ENCODE results near the gene PAX7.
A peak's percentile ranks its signal among the peaks of the same experiment; 100 is the strongest.

PAX7 gene

GRCh38 chr1:18652791-18653190, 22.1 kb downstream of the PAX7 start:
- DNase-seq (ENCODE audit: low read depth, low spot score), result peak; percentile 67
- H3K4me3 ChIP-seq (ENCODE audit: low read length), result 0 out of 2 replicates have a peak overlapping the region, but pooled peaks have one; percentile 25

- H3K4me3 ChIP-seq (ENCODE audit: low read length), result peak overlapping the region; percentile 25
- peak; percentile 91 for DNase-seq (ENCODE audit: low read depth, low spot score)
Observed at GRCh38 chr1:18653367-18653766, 22.7 kb downstream of the PAX7 start.

GRCh38 chr1:18653916-18654315, 23.3 kb downstream of the PAX7 start:
- DNase-seq (ENCODE audit: low read depth, low spot score), result no peak
- H3K4me3 ChIP-seq (ENCODE audit: low read length), result peak overlapping the region; percentile 13

GRCh38 chr1:18654599-18654998, 24.0 kb downstream of the PAX7 start:
- no peak overlapping the region for H3K4me3 ChIP-seq (ENCODE audit: low read length)
- DNase-seq (ENCODE audit: low read depth, low spot score), result no peak

GRCh38 chr1:18657506-18658201, 27.0 kb downstream of the PAX7 start:
- no peak overlapping the region for H3K4me3 ChIP-seq (ENCODE audit: low read length)
- no peak for DNase-seq (ENCODE audit: low read depth, low spot score)

- H3K4me3 ChIP-seq (ENCODE audit: low read length), result no peak overlapping the region
- DNase-seq (ENCODE audit: low read depth, low spot score), result no peak
Observed at GRCh38 chr1:18658831-18659230, 28.2 kb downstream of the PAX7 start.

GRCh38 chr1:18661404-18662285, 31.0 kb downstream of the PAX7 start:
- no peak overlapping the region for H3K4me3 ChIP-seq (ENCODE audit: low read length)
- DNase-seq (ENCODE audit: low read depth, low spot score), result no peak

- no peak for DNase-seq (ENCODE audit: low read depth, low spot score)
- no peak overlapping the region for H3K4me3 ChIP-seq (ENCODE audit: low read length)
Observed at GRCh38 chr1:18662286-18662639, 31.6 kb downstream of the PAX7 start.

- no peak overlapping the region for H3K4me3 ChIP-seq (ENCODE audit: low read length)
- no peak for DNase-seq (ENCODE audit: low read depth, low spot score)
Observed at GRCh38 chr1:18666317-18666920, 35.8 kb downstream of the PAX7 start.

- H3K4me3 ChIP-seq (ENCODE audit: low read length), result no peak overlapping the region
- no peak for DNase-seq (ENCODE audit: low read depth, low spot score)
Observed at GRCh38 chr1:18667333-18667732, 36.7 kb downstream of the PAX7 start.

- H3K4me3 ChIP-seq (ENCODE audit: low read length), result no peak overlapping the region
Observed at GRCh38 chr1:18668046-18668445, 37.4 kb downstream of the PAX7 start.

GRCh38 chr1:18668750-18669404, 38.2 kb downstream of the PAX7 start:
- H3K4me3 ChIP-seq (ENCODE audit: low read length), result no peak overlapping the region
- DNase-seq (ENCODE audit: low read depth, low spot score), result no peak

More at GRCh38 chr1:18668046-18668445, 37.4 kb downstream of the PAX7 start:
- no peak for DNase-seq (ENCODE audit: low read depth, low spot score)

GRCh38 chr1:18670121-18670867, 39.6 kb downstream of the PAX7 start:
- no peak for DNase-seq (ENCODE audit: low read depth, low spot score)
- no peak overlapping the region for H3K4me3 ChIP-seq (ENCODE audit: low read length)

GRCh38 chr1:18670868-18671225, 40.2 kb downstream of the PAX7 start:
- H3K4me3 ChIP-seq (ENCODE audit: low read length), result no peak overlapping the region
- DNase-seq (ENCODE audit: low read depth, low spot score), result no peak

GRCh38 chr1:18673976-18674375, 43.3 kb downstream of the PAX7 start:
- no peak for DNase-seq (ENCODE audit: low read depth, low spot score)
- no peak overlapping the region for H3K4me3 ChIP-seq (ENCODE audit: low read length)

GRCh38 chr1:18676332-18676781, 45.7 kb downstream of the PAX7 start:
- no peak overlapping the region for H3K4me3 ChIP-seq (ENCODE audit: low read length)
- no peak for DNase-seq (ENCODE audit: low read depth, low spot score)

- peak; percentile 59 for DNase-seq (ENCODE audit: low read depth, low spot score)
- H3K4me3 ChIP-seq (ENCODE audit: low read length), result no peak overlapping the region
Observed at GRCh38 chr1:18681423-18681835, 50.8 kb downstream of the PAX7 start.

GRCh38 chr1:18682375-18682774, 51.7 kb downstream of the PAX7 start:
- DNase-seq (ENCODE audit: low read depth, low spot score), result no peak
- H3K4me3 ChIP-seq (ENCODE audit: low read length), result no peak overlapping the region

GRCh38 chr1:18684303-18684702, 53.7 kb downstream of the PAX7 start:
- H3K4me3 ChIP-seq (ENCODE audit: low read length), result no peak overlapping the region
- no peak for DNase-seq (ENCODE audit: low read depth, low spot score)
